Stimulated activated CD4-positive, alpha-beta T cell treated with anti-CD3 and anti-CD28 coated beads, Interleukin-2, amount 100 ng/mL, for 4 hours (primary cell): ENCODE results near the gene ZNF616.
"Not testable (repeated sequence)": the region's sequence is repeated elsewhere in the genome, so short reads cannot be mapped to it uniquely, and the experiment has no call there.

ENCODE experiments used
- DNase-seq: peaks from one replicate; pipeline ENCODE4 v3.0.0-alpha.2; 2020; ENCODE audit warnings: low read depth

Gene ZNF616

DNA sequence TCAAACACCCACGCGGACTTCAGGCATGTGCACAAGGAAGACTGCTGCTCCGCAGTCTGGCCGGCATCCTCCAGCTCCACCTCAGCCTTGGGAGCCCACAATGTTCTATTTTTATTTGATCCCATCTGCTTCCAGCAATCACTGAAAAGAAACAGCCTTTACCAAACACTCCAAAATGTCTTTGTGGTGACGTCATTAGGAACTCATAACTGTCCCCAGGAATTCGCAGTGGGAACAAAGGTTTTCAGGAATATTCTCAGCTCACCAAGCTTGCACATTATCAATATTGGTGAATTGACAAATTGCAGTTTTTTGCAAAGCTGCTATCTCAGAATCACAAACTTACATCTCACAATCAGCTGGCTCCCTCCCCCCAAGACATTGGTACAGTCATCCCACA, 29.0 kb downstream of the ZNF616 start:
- no peak for DNase-seq

DNA sequence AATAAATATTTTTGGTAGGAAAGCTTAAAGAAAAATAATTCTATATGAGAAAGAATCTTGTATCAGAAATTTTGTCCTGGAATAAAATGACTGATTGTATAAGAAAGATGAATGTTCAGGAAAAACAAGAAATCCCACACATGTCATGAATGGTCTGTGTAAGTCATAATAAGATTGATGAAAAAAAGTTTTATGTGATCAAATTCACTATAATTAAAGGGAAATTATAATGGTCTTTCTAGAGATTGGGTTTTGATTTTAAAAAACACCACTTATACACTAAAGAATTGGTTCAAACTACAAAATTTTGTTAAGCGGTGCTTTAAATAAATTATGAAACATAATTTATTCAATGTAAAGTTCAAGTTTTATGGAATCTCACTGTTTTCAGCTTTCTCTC, 37.0 kb downstream of the ZNF616 start:
- no peak for DNase-seq

DNA sequence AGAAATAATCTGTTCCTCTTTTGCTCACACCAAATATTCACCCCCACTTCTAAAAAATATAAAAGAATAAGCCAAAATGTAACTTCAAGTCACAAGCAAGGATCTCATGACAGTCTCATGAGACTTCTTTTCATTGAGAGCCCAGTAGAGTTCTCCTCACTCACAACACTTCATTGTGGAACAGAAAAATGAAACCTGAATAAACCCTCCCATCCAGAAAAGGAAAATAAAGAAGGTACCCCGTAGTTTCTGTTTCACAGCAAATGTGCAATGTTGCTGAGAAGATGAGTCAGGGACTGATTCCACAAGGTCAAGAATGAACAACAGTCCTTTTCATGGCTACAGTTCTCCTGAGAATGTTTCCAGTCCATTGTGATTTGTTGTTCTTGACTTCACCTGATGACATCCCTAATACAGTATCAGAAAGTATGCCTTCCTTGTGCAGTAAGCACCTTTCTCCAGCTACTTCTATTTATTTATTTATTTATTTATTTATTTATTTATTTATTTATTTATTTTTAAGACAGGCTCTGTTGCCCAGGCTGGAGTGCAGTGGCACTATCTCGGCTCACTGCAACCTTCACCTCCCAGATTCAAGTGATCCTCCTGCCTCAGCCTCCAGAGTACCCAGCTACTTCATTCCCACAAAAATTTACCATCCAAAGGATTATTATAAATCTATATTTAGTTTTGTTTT, 37.7 kb downstream of the ZNF616 start:
- DNase-seq: no peak

DNA sequence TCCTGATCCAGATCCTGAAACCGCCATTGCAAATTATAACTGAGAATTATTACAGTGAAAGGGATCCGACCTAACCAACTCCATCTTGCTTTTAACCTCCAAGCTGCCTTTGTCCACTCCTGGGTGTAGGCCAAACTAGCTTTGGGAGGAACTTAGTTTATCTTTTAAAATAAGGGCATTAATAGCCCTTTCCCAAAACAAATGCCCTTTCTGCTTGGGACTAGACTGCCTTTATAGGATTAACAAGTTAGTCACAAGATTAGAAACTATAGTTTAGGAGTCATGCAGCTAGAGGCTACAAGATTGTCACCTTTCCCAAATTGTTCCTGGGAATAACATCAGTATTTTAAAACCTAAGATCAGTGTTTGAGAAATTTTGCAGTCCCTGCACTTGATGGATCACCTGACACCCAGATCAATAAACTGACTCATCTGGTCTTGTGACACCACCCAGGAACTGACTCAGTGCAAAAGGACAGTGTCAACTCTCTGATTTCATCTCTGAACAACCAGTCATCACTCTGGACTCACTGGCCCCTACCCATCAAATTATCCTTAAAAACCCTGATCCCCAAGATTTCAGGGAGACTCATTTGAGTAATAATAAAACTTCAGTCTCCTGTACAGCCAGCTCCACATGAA, 40.1 kb downstream of the ZNF616 start:
- no peak for DNase-seq

GRCh38 chr19:52096416-52096815, 43.3 kb downstream of the ZNF616 start:
- not testable (repeated sequence) for DNase-seq

GRCh38 chr19:52095172-52096014, 44.3 kb downstream of the ZNF616 start, which contains the start of gene ZNF841:
Gene ZNF841, minus strand, starts transcription at chr19:52095765. Its CDS starts 10,964 bp downstream, at chr19:52084801.
- peak; percentile 82 for DNase-seq

DNA sequence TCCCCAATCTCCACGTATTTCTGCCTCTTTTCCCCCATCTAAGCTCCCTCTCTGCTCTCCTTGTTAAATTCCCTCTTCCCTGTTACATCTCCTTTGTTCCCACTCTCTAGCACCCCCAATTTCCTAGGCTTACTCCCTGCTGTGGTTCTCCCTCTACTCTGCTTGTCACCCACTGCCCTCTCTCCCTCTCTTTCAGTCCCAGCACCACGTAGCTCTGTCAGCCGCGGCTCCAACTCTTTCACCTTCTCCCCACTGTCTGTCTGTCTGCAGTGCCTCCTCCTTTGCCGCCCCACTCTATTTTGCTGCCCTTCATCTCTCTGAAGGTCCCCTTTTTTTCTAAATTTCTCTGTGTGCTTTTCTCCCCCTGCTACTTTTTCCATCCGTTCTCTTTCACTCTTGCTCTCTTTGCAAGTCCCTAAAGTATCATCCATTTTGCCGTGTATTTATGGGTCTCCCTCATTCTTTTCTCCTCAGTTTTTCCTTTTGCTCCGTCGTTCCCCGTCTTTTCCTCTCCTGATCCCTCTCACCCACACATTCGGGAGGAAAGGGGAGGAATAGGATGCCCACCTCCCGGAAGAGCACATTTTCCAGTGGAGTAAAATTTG, 45.1 kb downstream of the ZNF616 start:
- DNase-seq: no peak

- no peak for DNase-seq
Observed at GRCh38 chr19:52086481-52086880, 53.3 kb downstream of the ZNF616 start.

- DNase-seq: no peak
Observed at GRCh38 chr19:52070496-52070895, 69.2 kb downstream of the ZNF616 start.

DNA sequence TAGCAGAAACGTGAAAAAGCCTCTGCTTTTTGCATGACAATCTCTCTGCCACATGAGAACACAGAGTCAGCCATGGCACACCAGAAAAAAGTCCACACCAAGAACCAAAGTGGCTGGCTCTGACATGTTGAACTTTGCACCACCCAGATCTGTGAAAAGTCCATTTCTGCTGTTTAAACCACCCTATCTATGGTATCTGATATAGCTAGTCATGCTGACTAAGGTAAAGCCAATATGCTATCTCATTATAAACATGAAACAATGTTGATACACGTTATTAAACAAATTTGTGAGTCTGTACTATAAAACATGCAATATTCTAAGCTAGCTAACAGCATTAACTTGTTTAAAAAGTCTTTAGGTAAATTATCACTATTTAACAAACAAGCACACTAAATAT, 70.1 kb downstream of the ZNF616 start:
- DNase-seq: no peak

DNA sequence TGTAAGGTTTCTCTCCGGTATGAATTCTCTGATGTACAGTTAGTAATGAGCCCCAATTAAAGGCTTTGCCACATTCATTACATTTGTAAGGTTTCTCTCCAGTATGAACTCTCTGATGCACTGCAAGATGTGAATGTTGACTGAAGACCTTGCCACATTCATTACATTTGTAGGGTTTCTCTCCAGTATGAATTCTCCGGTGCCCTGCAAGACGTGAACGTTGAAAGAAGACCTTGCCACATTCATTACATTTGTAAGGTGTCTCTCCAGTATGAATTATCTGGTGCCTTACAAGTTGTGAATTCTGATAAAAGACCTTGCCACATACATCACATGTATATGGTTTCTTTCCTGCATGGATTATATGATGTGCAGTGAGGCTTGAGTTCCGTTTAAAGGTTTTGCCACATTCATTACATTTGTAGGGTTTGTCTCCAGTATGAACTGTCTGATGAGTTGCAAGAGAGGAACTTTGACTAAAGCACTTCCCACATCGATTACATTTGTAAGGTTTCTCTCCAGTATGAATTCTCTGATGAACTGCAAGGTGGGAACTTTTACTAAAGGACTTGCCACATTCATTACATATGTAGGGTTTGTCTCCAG, 73.4 kb downstream of the ZNF616 start:
- DNase-seq: no peak

GRCh38 chr19:52065399-52065798, 74.3 kb downstream of the ZNF616 start:
- DNase-seq: no peak
